Stimulated activated CD8-positive, alpha-beta memory T cell treated with anti-CD3 and anti-CD28 coated beads, Interleukin-7, amount 100 ng/mL, for 48 hours (primary cell): ENCODE data around the gene HOXA7.

Experiments
- DNase-seq, 2 donors: peaks; one replicate each; pipeline ENCODE4 v3.0.0-alpha.2; 2020; ENCODE audit warnings: low read depth in 1 of 2; ENCODE audit errors: extremely low read depth in 1 of 2

The HOXA7 gene

DNA sequence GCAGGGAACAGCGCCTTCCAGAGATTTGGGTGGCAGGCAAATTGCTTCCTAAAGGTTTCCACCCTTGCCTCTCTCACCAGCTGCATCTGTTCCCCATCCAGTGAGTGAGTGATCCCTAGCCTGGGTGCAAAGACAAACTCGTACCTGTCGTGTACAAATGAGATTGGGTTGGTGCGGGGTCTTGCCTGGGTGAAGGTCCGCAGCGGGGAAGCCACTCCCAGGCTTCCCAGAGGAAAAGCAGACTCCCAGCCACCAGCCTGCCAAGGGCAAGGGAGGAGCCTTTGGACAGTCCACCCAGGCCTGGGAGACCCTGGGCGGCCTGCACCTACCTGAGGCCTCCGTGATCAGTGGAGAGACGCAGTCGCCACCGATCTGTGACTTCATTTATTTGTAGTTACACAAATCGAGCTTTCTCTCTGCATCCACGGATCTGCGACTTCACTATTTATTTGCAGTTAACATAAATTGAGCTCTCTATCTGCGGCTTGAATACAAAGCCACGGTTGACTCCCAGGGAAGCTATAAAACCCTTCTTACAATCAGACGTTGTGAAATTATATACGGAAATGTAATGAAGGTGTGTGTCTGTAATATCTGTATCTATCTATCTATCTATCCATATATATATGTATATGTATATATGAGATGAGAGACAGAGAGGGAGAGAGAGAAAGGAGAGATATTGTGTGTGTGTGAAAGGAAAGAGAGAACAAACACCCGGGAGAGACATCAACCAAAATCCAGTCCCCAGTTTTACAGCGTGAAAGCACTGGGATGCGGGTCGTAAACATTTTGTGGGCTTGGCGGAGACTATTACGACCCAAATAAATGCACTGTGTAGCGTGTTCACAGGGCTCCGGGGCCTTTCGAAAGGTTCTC is 3.0 kb upstream of the HOXA7 start:
- DNase-seq: no peak

- no peak for DNase-seq
Measured at GRCh38 chr7:27158436-27159265, 2.2 kb upstream of the HOXA7 start.

- DNase-seq: no peak
Measured at GRCh38 chr7:27157702-27158431, 1.4 kb upstream of the HOXA7 start.

- no peak for DNase-seq
Measured at GRCh38 chr7:27156916-27157701, 634 bp upstream of the HOXA7 start.

- no peak for DNase-seq
Measured at GRCh38 chr7:27155816-27156507, 513 bp downstream of the HOXA7 start.

GRCh38 chr7:27154901-27155815 is 1.3 kb downstream of the HOXA7 start:
- no peak for DNase-seq

- DNase-seq: no peak
Measured at GRCh38 chr7:27154369-27154768, 2.1 kb downstream of the HOXA7 start.

DNA sequence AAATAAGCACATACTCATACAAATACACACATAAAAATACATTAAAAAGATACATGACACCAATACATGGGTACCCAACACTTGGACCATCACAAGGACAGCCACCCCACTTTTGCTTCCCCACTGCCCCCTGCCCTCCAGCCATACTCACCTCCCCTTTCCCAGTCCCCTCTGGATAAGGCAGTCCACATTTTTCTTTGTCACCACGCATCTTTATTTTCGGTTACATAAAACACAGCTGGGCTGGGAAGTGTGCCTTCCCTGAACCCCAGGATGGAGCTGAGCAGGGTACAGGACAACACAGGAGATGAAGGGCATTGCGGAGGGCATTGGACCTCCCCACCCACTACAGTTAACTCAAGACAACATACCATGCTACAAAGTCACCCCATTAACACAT is 2.9 kb downstream of the HOXA7 start:
- DNase-seq: no peak

GRCh38 chr7:27152816-27153442 is 3.5 kb downstream of the HOXA7 start:
- DNase-seq: no peak

- no peak for DNase-seq
Measured at GRCh38 chr7:27151931-27152815, 4.3 kb downstream of the HOXA7 start, which contains the start of gene HOXA3. Gene HOXA3 (minus strand): TSS chr7:27152583. CDS start chr7:27110640, 41,943 bp downstream.

GRCh38 chr7:27151341-27151930 is 5.0 kb downstream of the HOXA7 start:
- DNase-seq: no peak

DNA sequence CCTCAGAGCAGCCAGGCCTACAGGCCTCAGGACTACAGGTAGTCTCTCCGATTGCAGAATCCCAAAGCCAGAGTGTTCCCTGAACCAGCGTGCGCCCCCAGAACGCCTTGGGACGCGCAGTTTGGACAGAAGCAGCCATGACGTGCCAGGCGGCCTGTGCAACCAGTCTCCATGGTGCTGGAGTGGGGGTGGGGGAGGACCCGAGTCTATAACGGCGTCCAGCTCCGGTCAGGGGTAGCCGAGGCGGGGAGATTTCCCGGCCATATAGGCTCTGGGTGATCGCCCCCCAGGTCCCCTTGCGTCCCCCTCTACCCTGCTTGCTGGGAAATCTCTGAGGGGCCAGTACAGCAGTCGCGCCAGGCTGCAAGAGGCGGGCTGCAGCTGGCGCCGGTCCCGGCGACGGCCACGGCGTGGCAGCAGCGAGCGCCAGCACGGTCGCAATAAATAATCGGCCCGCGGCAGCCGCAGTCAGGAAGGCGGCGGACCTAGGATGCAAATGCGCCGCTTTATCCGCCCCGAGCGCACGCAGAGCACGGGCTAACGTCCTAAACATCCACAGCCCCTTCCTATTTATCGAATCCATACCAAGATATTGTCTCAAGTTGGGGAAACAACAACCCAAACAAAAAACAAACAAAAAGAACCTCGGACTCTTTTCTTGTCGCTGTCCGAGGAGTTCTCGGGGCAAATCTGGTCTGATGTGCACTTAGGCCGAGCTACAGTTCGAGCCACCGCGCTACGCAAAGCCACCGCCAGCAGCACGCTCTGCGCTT is 5.7 kb downstream of the HOXA7 start:
- peak in 1 of 2 donors; percentile 36 for DNase-seq

- no peak for DNase-seq
Measured at GRCh38 chr7:27149842-27150567, 6.5 kb downstream of the HOXA7 start.

GRCh38 chr7:27148756-27149641 is 7.5 kb downstream of the HOXA7 start:
- no peak for DNase-seq
